ENCODE data around the gene TRMT44.

TRMT44 gene

GRCh38 chr4:8494983-8495548 is 54.5 kb downstream of the TRMT44 start:
- H3K27ac ChIP-seq = no peak overlapping the region
- TF ChIP-seq ZFX (IDR thresholded peaks at IDR 0.05; ENCODE audit: borderline replicate concordance) = no peak

- no peak for TF ChIP-seq CTCF (IDR thresholded peaks at IDR 0.05)
- TF ChIP-seq ZFX (IDR thresholded peaks at IDR 0.05; ENCODE audit: borderline replicate concordance) = no peak
- H3K27ac ChIP-seq = no peak overlapping the region
These were observed 55.2 kb downstream of the TRMT44 start for GRCh38 chr4:8495803-8496202.

GRCh38 chr4:8497762-8498161 is 57.2 kb downstream of the TRMT44 start:
- H3K27ac ChIP-seq = no peak overlapping the region
- TF ChIP-seq CTCF (IDR thresholded peaks at IDR 0.05) (no peak), ZFX (IDR thresholded peaks at IDR 0.05; ENCODE audit: borderline replicate concordance) (no peak)

- H3K27ac ChIP-seq = no peak overlapping the region
- TF ChIP-seq ZFX (IDR thresholded peaks at IDR 0.05; ENCODE audit: borderline replicate concordance) = no peak
- TF ChIP-seq CTCF (IDR thresholded peaks at IDR 0.05) = no peak
These were observed 60.4 kb downstream of the TRMT44 start for GRCh38 chr4:8500966-8501365.

- no peak overlapping the region for H3K27ac ChIP-seq
- TF ChIP-seq ZFX (IDR thresholded peaks at IDR 0.05; ENCODE audit: borderline replicate concordance) (no peak), CTCF (IDR thresholded peaks at IDR 0.05) (no peak)
These were observed 61.2 kb downstream of the TRMT44 start for GRCh38 chr4:8501781-8502180.

- TF ChIP-seq ZFX (IDR thresholded peaks at IDR 0.05; ENCODE audit: borderline replicate concordance) = no peak
- no peak for TF ChIP-seq CTCF (IDR thresholded peaks at IDR 0.05)
- H3K27ac ChIP-seq = no peak overlapping the region
These were observed 61.8 kb downstream of the TRMT44 start for GRCh38 chr4:8502371-8502770.

- no peak overlapping the region for H3K27ac ChIP-seq
- TF ChIP-seq ZFX (IDR thresholded peaks at IDR 0.05; ENCODE audit: borderline replicate concordance) (no peak), CTCF (IDR thresholded peaks at IDR 0.05) (no peak)
These were observed 62.4 kb downstream of the TRMT44 start for GRCh38 chr4:8502836-8503585.
